ENCODE data around the gene CST6. TPM values are rescaled to one million over a fixed set of nuclear protein-coding genes. Genes with fewer than 3 reads are reported as not detected.

The CST6 gene
- polyA plus RNA-seq, 1 experiment: 5.9 TPM

GRCh38 chr11:66006134-66006890 is 5.5 kb upstream of the CST6 start:
- ChIA-PET CTCF (interaction anchor here (7.7 kb wide), 1 partner anchor 17 kb away, joined by 48 read pairs; no protein-coding TSS in a partner anchor), POLR2A (no interaction called here)
- TF ChIP-seq CTCF (IDR thresholded peaks at IDR 0.05; ENCODE audit: insufficient read depth, low read depth, low read length): no peak
- DNase-seq (ENCODE audit: low read depth): no peak
- H3K4me3 ChIP-seq (ENCODE audit: low read depth, low read length): no peak overlapping the region
- H3K27me3 ChIP-seq (ENCODE audit: control insufficient read depth, insufficient read depth, low read length): no peaks in the 10 kb centered on the region
- H3K36me3 ChIP-seq (ENCODE audit: control insufficient read depth, insufficient read depth, low read length): peaks cover 14% of the 10 kb centered on the region

- DNase-seq (ENCODE audit: low read depth): no peak
- no peak for TF ChIP-seq CTCF (IDR thresholded peaks at IDR 0.05; ENCODE audit: insufficient read depth, low read depth, low read length)
- no peak overlapping the region for H3K4me3 ChIP-seq (ENCODE audit: low read depth, low read length)
- CTCF ChIA-PET: interaction anchor here (1.0 to 7.7 kb wide), 2 partner anchors 16 to 135 kb away, joined by 3 to 48 read pairs; no protein-coding TSS in a partner anchor
- H3K36me3 ChIP-seq (ENCODE audit: control insufficient read depth, insufficient read depth, low read length): peaks cover 14% of the 10 kb centered on the region
- H3K27me3 ChIP-seq (ENCODE audit: control insufficient read depth, insufficient read depth, low read length): no peaks in the 10 kb centered on the region
- POLR2A ChIA-PET: no interaction called here
Observed at GRCh38 chr11:66006891-66007176, 5.0 kb upstream of the CST6 start.

GRCh38 chr11:66007201-66007634 is 4.6 kb upstream of the CST6 start:
- H3K27me3 ChIP-seq (ENCODE audit: control insufficient read depth, insufficient read depth, low read length): no peaks in the 10 kb centered on the region
- POLR2A ChIA-PET: no interaction called here
- H3K36me3 ChIP-seq (ENCODE audit: control insufficient read depth, insufficient read depth, low read length): peaks cover 14% of the 10 kb centered on the region
- no peak for DNase-seq (ENCODE audit: low read depth)
- TF ChIP-seq CTCF (IDR thresholded peaks at IDR 0.05; ENCODE audit: insufficient read depth, low read depth, low read length): no peak
- H3K4me3 ChIP-seq (ENCODE audit: low read depth, low read length): no peak overlapping the region
- CTCF ChIA-PET: interaction anchor here (0.8 to 7.7 kb wide), 3 partner anchors 16 to 296 kb away, joined by 3 to 48 read pairs (median 4); no protein-coding TSS in a partner anchor

GRCh38 chr11:66008095-66008467 is 3.7 kb upstream of the CST6 start:
- DNase-seq (ENCODE audit: low read depth): no peak
- POLR2A ChIA-PET: interaction anchor here (1.1 kb wide), 1 partner anchor 13 kb away, joined by 18 read pairs; no protein-coding TSS in a partner anchor
- CTCF ChIA-PET: interaction anchor here (0.8 to 7.7 kb wide), 3 partner anchors 15 to 297 kb away, joined by 4 to 48 read pairs (median 6); no protein-coding TSS in a partner anchor

More at GRCh38 chr11:66008095-66008467, 3.7 kb upstream of the CST6 start:
- no peak overlapping the region for H3K4me3 ChIP-seq (ENCODE audit: low read depth, low read length)
- H3K27me3 ChIP-seq (ENCODE audit: control insufficient read depth, insufficient read depth, low read length): no peaks in the 10 kb centered on the region
- H3K36me3 ChIP-seq (ENCODE audit: control insufficient read depth, insufficient read depth, low read length): peaks cover 14% of the 10 kb centered on the region
- no peak for TF ChIP-seq CTCF (IDR thresholded peaks at IDR 0.05; ENCODE audit: insufficient read depth, low read depth, low read length)

All from BJ (cell line).